ENCODE measurements around the gene GLTP. TPM values are rescaled to one million over a fixed set of nuclear protein-coding genes. Genes with fewer than 3 reads are reported as not detected.

The GLTP gene
- total and polyA plus RNA-seq, 4 experiments from 2014 or later = 23.6 to 48.1 (median 24.0) TPM

- H3K9me3 Mint-ChIP-seq = no peaks in the 10 kb centered on the region
- intact Hi-C loops (cut with micrococcal nuclease) = loop anchor here (1.0 kb wide), 1 partner anchor 41 kb away; no protein-coding TSS in a partner anchor
- no peak overlapping the region for H3K27ac ChIP-seq (ENCODE audit: low read depth, low read length)
- no peaks in the 10 kb centered on the region for H3K36me3 ChIP-seq (ENCODE audit: insufficient read depth, low read length)
- peak overlapping the region in 1 of 2 donors; percentile 43 for H3K4me3 ChIP-seq (ENCODE audit: low read length in 2 of 2)
- POLR2A ChIA-PET (ENCODE audit: partially characterized antibody) = interaction anchor here (1.2 kb wide), 1 partner anchor 14 kb away, joined by 5 read pairs; no protein-coding TSS in a partner anchor
- no peaks in the 10 kb centered on the region for H3K9me3 ChIP-seq (ENCODE audit: control insufficient read depth in 1 of 2, low read length in 2 of 2)
- no peaks in the 10 kb centered on the region for H3K27me3 Mint-ChIP-seq
- peaks cover 4 to 10% (median 7%) of the 10 kb centered on the region in 4 donors for H3K4me1 Mint-ChIP-seq
- peaks cover under 1 to 3% of the 10 kb centered on the region in 2 donors for H3K36me3 Mint-ChIP-seq
- H3K27me3 ChIP-seq (ENCODE audit: insufficient read depth, low read length) = no peaks in the 10 kb centered on the region
- no peak overlapping the region for H3K27ac Mint-ChIP-seq
- no peak for DNase-seq
- H3K4me3 Mint-ChIP-seq = peak overlapping the region in 3 of 8 donors; percentile 32 to 62 (median 44)
- CTCF ChIA-PET (ENCODE audit: partially characterized antibody) = interaction anchor here (0.6 to 5.4 kb wide), 50 partner anchors 9 to 585 kb away, joined by 3 to 86 read pairs (median 4); partner anchors contain the start of genes TCHP and TRPV4
- peaks cover 9% of the 10 kb centered on the region for H3K4me1 ChIP-seq (ENCODE audit: insufficient read depth, low read length)
These were observed 34.5 kb downstream of the GLTP start for GRCh38 chr12:109845824-109846205.

- Mint-ChIP-seq H3K27me3 (no peaks in the 10 kb centered on the region), H3K4me3 (peak overlapping the region; percentile 32 to 62 (median 51)), H3K27ac (peak overlapping the region in 2 of 7 donors; percentile 32 to 77), H3K9me3 (no peaks in the 10 kb centered on the region), H3K36me3 (peaks cover 0 to 3% of the 10 kb centered on the region in 2 donors), H3K4me1 (peaks cover 4 to 10% (median 7%) of the 10 kb centered on the region in 4 donors)
- DNase-seq = peak; percentile 77 to 88 (median 80)
- Histone ChIP-seq H3K9me3 (ENCODE audit: control insufficient read depth in 1 of 2, low read length in 2 of 2) (no peaks in the 10 kb centered on the region), H3K4me1 (ENCODE audit: insufficient read depth, low read length) (peaks cover 9% of the 10 kb centered on the region), H3K36me3 (ENCODE audit: insufficient read depth, low read length) (no peaks in the 10 kb centered on the region), H3K4me3 (ENCODE audit: low read length in 2 of 2) (peak overlapping the region in 1 of 2 donors; percentile 43), H3K27ac (ENCODE audit: low read depth, low read length) (no peak overlapping the region), H3K27me3 (ENCODE audit: insufficient read depth, low read length) (no peaks in the 10 kb centered on the region)
- ChIA-PET POLR2A (ENCODE audit: partially characterized antibody) (interaction anchor here (1.2 kb wide), 1 partner anchor 15 kb away, joined by 5 read pairs; no protein-coding TSS in a partner anchor), CTCF (ENCODE audit: partially characterized antibody) (interaction anchor here (0.6 to 5.4 kb wide), 54 partner anchors 9 to 586 kb away, joined by 3 to 86 read pairs (median 4); partner anchors contain the start of genes TCHP and TRPV4)
- intact Hi-C loops (cut with micrococcal nuclease) = loop anchor here (1.0 kb wide), 1 partner anchor 40 kb away; no protein-coding TSS in a partner anchor
These were observed 35.1 kb downstream of the GLTP start for GRCh38 chr12:109844983-109845823.

GRCh38 chr12:109844091-109844490 lies 36.2 kb downstream of the GLTP start:
- Mint-ChIP-seq H3K27me3 (no peaks in the 10 kb centered on the region), H3K9me3 (no peaks in the 10 kb centered on the region), H3K4me1 (peaks cover 4 to 10% (median 7%) of the 10 kb centered on the region in 4 donors), H3K36me3 (no peaks in the 10 kb centered on the region), H3K27ac (peak overlapping the region in 1 of 7 donors; percentile 32), H3K4me3 (peak overlapping the region in 1 of 8 donors; percentile 5)
- peaks cover 9% of the 10 kb centered on the region for H3K4me1 ChIP-seq (ENCODE audit: insufficient read depth, low read length)
- no peak overlapping the region for H3K27ac ChIP-seq (ENCODE audit: low read depth, low read length)
- no peaks in the 10 kb centered on the region for H3K27me3 ChIP-seq (ENCODE audit: insufficient read depth, low read length)
- no peak for DNase-seq
- H3K4me3 ChIP-seq (ENCODE audit: low read length in 2 of 2) = no peak overlapping the region
- CTCF ChIA-PET (ENCODE audit: partially characterized antibody) = interaction anchor here (0.6 to 5.4 kb wide), 12 partner anchors 10 to 329 kb away, joined by 3 to 86 read pairs (median 8); no protein-coding TSS in a partner anchor
- intact Hi-C loops (cut with micrococcal nuclease) = no loop called here
- POLR2A ChIA-PET (ENCODE audit: partially characterized antibody) = no interaction called here
- H3K36me3 ChIP-seq (ENCODE audit: insufficient read depth, low read length) = no peaks in the 10 kb centered on the region
- no peaks in the 10 kb centered on the region for H3K9me3 ChIP-seq (ENCODE audit: control insufficient read depth in 1 of 2, low read length in 2 of 2)

GRCh38 chr12:109842021-109842420 lies 38.3 kb downstream of the GLTP start:
- Mint-ChIP-seq H3K36me3 (no peaks in the 10 kb centered on the region), H3K9me3 (peaks cover 0 to 2% (median 0%) of the 10 kb centered on the region in 8 donors), H3K4me3 (no peak overlapping the region), H3K4me1 (peaks cover 3 to 10% (median 7%) of the 10 kb centered on the region in 4 donors), H3K27me3 (no peaks in the 10 kb centered on the region), H3K27ac (no peak overlapping the region)
- intact Hi-C loops (cut with micrococcal nuclease) = no loop called here
- DNase-seq = no peak
- Histone ChIP-seq H3K4me3 (ENCODE audit: low read length in 2 of 2) (no peak overlapping the region), H3K36me3 (ENCODE audit: insufficient read depth, low read length) (no peaks in the 10 kb centered on the region), H3K4me1 (ENCODE audit: insufficient read depth, low read length) (peaks cover 9% of the 10 kb centered on the region), H3K9me3 (ENCODE audit: control insufficient read depth in 1 of 2, low read length in 2 of 2) (no peaks in the 10 kb centered on the region), H3K27me3 (ENCODE audit: insufficient read depth, low read length) (no peaks in the 10 kb centered on the region), H3K27ac (ENCODE audit: low read depth, low read length) (no peak overlapping the region)
- ChIA-PET CTCF (ENCODE audit: partially characterized antibody) (interaction anchor here (1.7 to 5.1 kb wide), 2 partner anchors 12 kb away, joined by 4 to 44 read pairs; no protein-coding TSS in a partner anchor), POLR2A (ENCODE audit: partially characterized antibody) (no interaction called here)

GRCh38 chr12:109841356-109841755 lies 39.0 kb downstream of the GLTP start:
- Histone ChIP-seq H3K4me1 (ENCODE audit: insufficient read depth, low read length) (peaks cover 9% of the 10 kb centered on the region), H3K27ac (ENCODE audit: low read depth, low read length) (no peak overlapping the region), H3K4me3 (ENCODE audit: low read length in 2 of 2) (no peak overlapping the region), H3K27me3 (ENCODE audit: insufficient read depth, low read length) (no peaks in the 10 kb centered on the region), H3K9me3 (ENCODE audit: control insufficient read depth in 1 of 2, low read length in 2 of 2) (no peaks in the 10 kb centered on the region), H3K36me3 (ENCODE audit: insufficient read depth, low read length) (no peaks in the 10 kb centered on the region)
- no peak for DNase-seq
- no peaks in the 10 kb centered on the region for H3K27me3 Mint-ChIP-seq
- H3K9me3 Mint-ChIP-seq = peaks cover 0 to 2% (median 0%) of the 10 kb centered on the region in 8 donors
- CTCF ChIA-PET (ENCODE audit: partially characterized antibody) = interaction anchor here (0.7 kb wide), 1 partner anchor 10 kb away, joined by 3 read pairs; no protein-coding TSS in a partner anchor
- H3K4me1 Mint-ChIP-seq = peaks cover 3 to 10% (median 7%) of the 10 kb centered on the region in 4 donors
- POLR2A ChIA-PET (ENCODE audit: partially characterized antibody) = no interaction called here
- intact Hi-C loops (cut with micrococcal nuclease) = no loop called here
- H3K4me3 Mint-ChIP-seq = no peak overlapping the region
- H3K36me3 Mint-ChIP-seq = no peaks in the 10 kb centered on the region
- H3K27ac Mint-ChIP-seq = no peak overlapping the region

GRCh38 chr12:109840305-109841074 lies 39.9 kb downstream of the GLTP start:
- H3K9me3 ChIP-seq (ENCODE audit: control insufficient read depth in 1 of 2, low read length in 2 of 2) = no peaks in the 10 kb centered on the region
- DNase-seq = no peak
- no peak overlapping the region for H3K27ac ChIP-seq (ENCODE audit: low read depth, low read length)
- peaks cover 6% of the 10 kb centered on the region for H3K4me1 ChIP-seq (ENCODE audit: insufficient read depth, low read length)
- no peaks in the 10 kb centered on the region for H3K36me3 ChIP-seq (ENCODE audit: insufficient read depth, low read length)
- no peak overlapping the region for H3K4me3 ChIP-seq (ENCODE audit: low read length in 2 of 2)
- CTCF ChIA-PET (ENCODE audit: partially characterized antibody) = interaction anchor here (0.7 kb wide), 1 partner anchor 11 kb away, joined by 3 read pairs; no protein-coding TSS in a partner anchor
- Mint-ChIP-seq H3K27me3 (no peaks in the 10 kb centered on the region), H3K4me1 (peaks cover 2 to 8% (median 5%) of the 10 kb centered on the region in 4 donors), H3K4me3 (no peak overlapping the region), H3K27ac (no peak overlapping the region), H3K36me3 (no peaks in the 10 kb centered on the region), H3K9me3 (peaks cover 0 to 2% (median 0%) of the 10 kb centered on the region in 8 donors)
- no peaks in the 10 kb centered on the region for H3K27me3 ChIP-seq (ENCODE audit: insufficient read depth, low read length)
- intact Hi-C loops (cut with micrococcal nuclease) = no loop called here
- POLR2A ChIA-PET (ENCODE audit: partially characterized antibody) = no interaction called here
